Thyroid gland (tissue), 4 donors: ENCODE measurements around the gene CCDC70. TPM values are rescaled to one million over a fixed set of nuclear protein-coding genes. Genes with fewer than 3 reads are reported as not detected.

ENCODE experiments used
- DNase-seq, 2 donors: peaks; one replicate each; pipeline ENCODE4 v3.0.0-alpha.2; 2019
- H3K27ac ChIP-seq, 3 donors: fragments of 200-600 bp; sonication (generic); 1 replicate in 2 of 3; 2 replicates in 1 of 3; pipeline ENCODE4 v1.5.1; 2016 to 2019; ENCODE audit warnings: mild to moderate bottlenecking in 1 of 3, moderate library complexity in 1 of 3
- H3K27me3 ChIP-seq: fragments of 200-600 bp; sonication (generic); one replicate; pipeline ENCODE4 v1.5.1; 2019
- H3K36me3 ChIP-seq, 2 donors: fragments of 200-600 bp; sonication (generic); one replicate each; pipeline ENCODE4 v1.5.1; 2016 to 2019
- H3K4me1 ChIP-seq, 2 donors: fragments of 200-600 bp; sonication (generic); one replicate each; pipeline ENCODE4 v1.5.1; 2017 to 2019
- H3K4me3 ChIP-seq, 3 donors: fragments of 200-600 bp; sonication (generic); replicated peaks in 1 of 3; 1 replicate in 2 of 3; 2 replicates in 1 of 3; pipeline ENCODE4 v1.5.1; 2016; ENCODE audit warnings: mild to moderate bottlenecking in 1 of 3
- H3K9me3 ChIP-seq: fragments of 200-600 bp; sonication (generic); one replicate; pipeline ENCODE4 v1.5.1; 2017
- POLR2A ChIP-seq, 2 donors: fragments of 450-650 bp; IDR thresholded peaks; one replicate each; pipeline ENCODE4 v1.6.1; 2017; ENCODE audit warnings: antibody characterized with exemption in 2 of 2, mild to moderate bottlenecking in 2 of 2, moderate library complexity in 1 of 2
- WGBS, 2 donors: methylation state at CpG; one replicate each; pipeline ENCODE4 v1.1.5; 2017; 5-methylcytosine and 5-hydroxymethylcytosine counted together
- intact Hi-C: fragments of 100-400 bp; cut with DNase I; formaldehyde crosslinking; loops from one replicate; pipeline ENCODE4 v1.15.1; 2023
- total RNA-seq, 4 donors: library from RNA; depleted of rRNA; stranded (reverse); fragments of >200 nt; gene quantifications; one replicate each; pipeline ENCODE4 v1.2.3, GENCODE V29; 2016
- TF ChIP-seq, protein P1 (sequence below), 6 experiments: fragments of 200-600 bp in 3 of 6; fragments of 450-650 bp in 3 of 6; sonication (generic) in 3 of 6; IDR thresholded peaks; one replicate each; pipeline ENCODE4 v1.5.1; 2016 to 2019; ENCODE audit warnings: antibody characterized with exemption in 6 of 6, mild to moderate bottlenecking in 2 of 6, inconsistent platforms in 1 of 6, moderate library complexity in 1 of 6

CCDC70 gene
- total RNA-seq, 4 donors from 2014 or later = 0.40 TPM; not detected in 3

GRCh38 chr13:51816604-51817249, 45.0 kb upstream of the CCDC70 start:
- Histone ChIP-seq H3K9me3 (no peaks in the 10 kb centered on the region), H3K36me3 (no peaks in the 10 kb centered on the region), H3K27me3 (no peaks in the 10 kb centered on the region), H3K4me1 (peaks cover 7 to 12% of the 10 kb centered on the region in 2 donors), H3K4me3 (no peak overlapping the region), H3K27ac (no peak overlapping the region)
- 84 to 89% methylated on average over 19 of the region's 19 CpGs for WGBS, 2 donors
- intact Hi-C loops = loop anchor here (10.0 kb wide), 1 partner anchor 198 kb away; the partner anchor contains the start of genes ALG11 and ATP7B
- no peak for DNase-seq
- TF ChIP-seq, protein P1, sequence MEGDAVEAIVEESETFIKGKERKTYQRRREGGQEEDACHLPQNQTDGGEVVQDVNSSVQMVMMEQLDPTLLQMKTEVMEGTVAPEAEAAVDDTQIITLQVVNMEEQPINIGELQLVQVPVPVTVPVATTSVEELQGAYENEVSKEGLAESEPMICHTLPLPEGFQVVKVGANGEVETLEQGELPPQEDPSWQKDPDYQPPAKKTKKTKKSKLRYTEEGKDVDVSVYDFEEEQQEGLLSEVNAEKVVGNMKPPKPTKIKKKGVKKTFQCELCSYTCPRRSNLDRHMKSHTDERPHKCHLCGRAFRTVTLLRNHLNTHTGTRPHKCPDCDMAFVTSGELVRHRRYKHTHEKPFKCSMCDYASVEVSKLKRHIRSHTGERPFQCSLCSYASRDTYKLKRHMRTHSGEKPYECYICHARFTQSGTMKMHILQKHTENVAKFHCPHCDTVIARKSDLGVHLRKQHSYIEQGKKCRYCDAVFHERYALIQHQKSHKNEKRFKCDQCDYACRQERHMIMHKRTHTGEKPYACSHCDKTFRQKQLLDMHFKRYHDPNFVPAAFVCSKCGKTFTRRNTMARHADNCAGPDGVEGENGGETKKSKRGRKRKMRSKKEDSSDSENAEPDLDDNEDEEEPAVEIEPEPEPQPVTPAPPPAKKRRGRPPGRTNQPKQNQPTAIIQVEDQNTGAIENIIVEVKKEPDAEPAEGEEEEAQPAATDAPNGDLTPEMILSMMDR (IDR thresholded peaks at IDR 0.05) = no peak
- no peak for TF ChIP-seq POLR2A (IDR thresholded peaks at IDR 0.05)

- TF ChIP-seq POLR2A (IDR thresholded peaks at IDR 0.05) = no peak
- TF ChIP-seq, protein P1 (IDR thresholded peaks at IDR 0.05) = no peak
- Histone ChIP-seq H3K27me3 (no peaks in the 10 kb centered on the region), H3K4me1 (peaks cover 7 to 12% of the 10 kb centered on the region in 2 donors), H3K27ac (no peak overlapping the region), H3K36me3 (no peaks in the 10 kb centered on the region), H3K9me3 (no peaks in the 10 kb centered on the region), H3K4me3 (no peak overlapping the region)
- DNase-seq = no peak
- intact Hi-C loops = loop anchor here (10.0 kb wide), 1 partner anchor 197 kb away; the partner anchor contains the start of genes ALG11 and ATP7B
- 82 to 87% methylated on average over 8 of the region's 8 CpGs for WGBS, 2 donors
These were observed 44.1 kb upstream of the CCDC70 start for GRCh38 chr13:51817717-51818116.

DNA sequence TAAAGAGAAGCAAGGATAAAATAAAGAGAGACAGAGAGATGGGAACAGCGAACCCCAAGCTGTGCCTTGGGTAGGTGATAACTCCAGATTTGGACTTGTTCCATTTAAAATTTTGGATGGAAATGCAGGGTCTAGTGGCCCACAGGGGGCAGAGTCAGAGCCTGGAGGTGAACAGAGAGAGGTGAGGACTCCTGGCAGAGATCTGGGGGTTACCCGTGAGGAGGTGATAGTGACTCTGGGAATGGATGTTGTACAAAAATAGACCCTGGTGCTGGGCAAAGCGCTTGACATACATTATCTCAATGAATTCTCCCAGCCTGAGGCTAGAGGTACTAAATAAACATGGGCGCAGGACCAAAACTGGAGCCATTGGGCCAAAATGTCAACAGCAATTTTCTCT, 43.5 kb upstream of the CCDC70 start:
- intact Hi-C loops = loop anchor here (10.0 kb wide), 1 partner anchor 197 kb away; the partner anchor contains the start of genes ALG11 and ATP7B
- H3K4me3 ChIP-seq = no peak overlapping the region

GRCh38 chr13:51818781-51819511, 42.8 kb upstream of the CCDC70 start:
- intact Hi-C loops = loop anchor here (10.0 kb wide), 1 partner anchor 196 kb away; the partner anchor contains the start of genes ALG11 and ATP7B
- 64 to 74% methylated on average over 9 of the region's 9 CpGs for WGBS, 2 donors
- Histone ChIP-seq H3K9me3 (no peaks in the 10 kb centered on the region), H3K27me3 (no peaks in the 10 kb centered on the region), H3K27ac (no peak overlapping the region), H3K4me3 (no peak overlapping the region), H3K36me3 (no peaks in the 10 kb centered on the region), H3K4me1 (peaks cover 7 to 12% of the 10 kb centered on the region in 2 donors)
- TF ChIP-seq, protein P1 (IDR thresholded peaks at IDR 0.05) = no peak
- TF ChIP-seq POLR2A (IDR thresholded peaks at IDR 0.05) = no peak
- no peak for DNase-seq

More for the DNA sequence above, 43.5 kb upstream of the CCDC70 start:
- Histone ChIP-seq H3K4me1 (peaks cover 7 to 12% of the 10 kb centered on the region in 2 donors), H3K9me3 (no peaks in the 10 kb centered on the region), H3K36me3 (no peaks in the 10 kb centered on the region), H3K27ac (no peak overlapping the region), H3K27me3 (no peaks in the 10 kb centered on the region)
- WGBS, 2 donors = 85 to 86% methylated on average over 4 of the region's 4 CpGs
- no peak for TF ChIP-seq POLR2A (IDR thresholded peaks at IDR 0.05)
- TF ChIP-seq, protein P1 (IDR thresholded peaks at IDR 0.05) = no peak
- DNase-seq = no peak
